GM19023 (cell line): Measurements from ENCODE around the gene BABAM2.

ENCODE experiments used
- ATAC-seq: cut with Tn5 transposase; IDR thresholded peaks from one replicate; pipeline ENCODE4 v1.9.1; 2021; ENCODE audit warnings: mild to moderate bottlenecking, moderate library complexity; ENCODE audit not compliant: unreplicated experiment

Gene BABAM2

GRCh38 chr2:28338046-28338817 is 447.7 kb downstream of the BABAM2 start:
- no peak for ATAC-seq

GRCh38 chr2:28338831-28339321 is 448.3 kb downstream of the BABAM2 start:
- no peak for ATAC-seq

GRCh38 chr2:28339516-28340175 is 449.1 kb downstream of the BABAM2 start:
- ATAC-seq = no peak

GRCh38 chr2:28340312-28341202 is 450.0 kb downstream of the BABAM2 start:
- no peak for ATAC-seq

- ATAC-seq = no peak
Observed at GRCh38 chr2:28341208-28341891, 450.8 kb downstream of the BABAM2 start.

- no peak for ATAC-seq
Observed at GRCh38 chr2:28342081-28342967, 451.8 kb downstream of the BABAM2 start.

GRCh38 chr2:28343184-28343942 is 452.8 kb downstream of the BABAM2 start:
- ATAC-seq = no peak

- no peak for ATAC-seq
Observed at GRCh38 chr2:28343971-28344715, 453.6 kb downstream of the BABAM2 start.

- no peak for ATAC-seq
Observed at GRCh38 chr2:28344756-28345373, 454.3 kb downstream of the BABAM2 start.

GRCh38 chr2:28345619-28346018 is 455.1 kb downstream of the BABAM2 start:
- ATAC-seq = no peak

GRCh38 chr2:28346587-28346986 is 456.1 kb downstream of the BABAM2 start:
- ATAC-seq = no peak

- ATAC-seq = no peak
Observed at GRCh38 chr2:28347193-28347592, 456.7 kb downstream of the BABAM2 start.

GRCh38 chr2:28347596-28347995 is 457.1 kb downstream of the BABAM2 start:
- ATAC-seq = no peak

- ATAC-seq = no peak
Observed at GRCh38 chr2:28348149-28348567, 457.6 kb downstream of the BABAM2 start.

GRCh38 chr2:28348921-28349320 is 458.4 kb downstream of the BABAM2 start:
- no peak for ATAC-seq

- no peak for ATAC-seq
Observed at GRCh38 chr2:28349546-28350165, 459.1 kb downstream of the BABAM2 start.

- ATAC-seq = no peak
Observed at GRCh38 chr2:28350196-28350595, 459.7 kb downstream of the BABAM2 start.
